SK-N-SH (cell line): ENCODE data around the gene ARMC3. TPM values are rescaled to one million over a fixed set of nuclear protein-coding genes. Genes with fewer than 3 reads are reported as not detected.

Experiments
- CTCF ChIA-PET: fragments of 300-600, 350-600 bp; formaldehyde crosslinking; extraction: SDS; loops from one replicate; lab custom pipeline; 2021; lab: Yijun Ruan, JAX
- POLR2A ChIA-PET: fragments of 350-600 bp; sonication (Branson Sonifier 250); formaldehyde crosslinking; extraction: SDS; loops from one replicate; lab custom pipeline; 2020; ENCODE audit warnings: antibody characterized with exemption, inconsistent platforms; lab: Yijun Ruan, JAX
- DNase-seq: peaks from one replicate; pipeline ENCODE4 v3.0.0; 2012
- H2AFZ ChIP-seq: fragments of 200-600 bp; sonication (generic); 2 replicates; pipeline ENCODE4 v1.8.1; 2016; ENCODE audit warnings: antibody characterized with exemption, mild to moderate bottlenecking, low read depth
- H3F3A ChIP-seq: fragments of 200-600 bp; sonication (generic); replicated peaks from 2 replicates; pipeline ENCODE3; 2016; ENCODE audit warnings: antibody characterized with exemption, mild to moderate bottlenecking; ENCODE audit not compliant: insufficient read depth
- H3K27ac ChIP-seq, 2 experiments: fragments of 200-500 bp in 1 of 2; fragments of 200-600 bp in 1 of 2; sonication (Bioruptor generic) in 1 of 2; sonication (generic), shearing (Covaris generic) in 1 of 2; 2 replicates each; pipeline versions ENCODE4 v1.5.1 to v1.6.1; 2014 to 2016; ENCODE audit warnings: low read depth in 2 of 2, inconsistent platforms in 1 of 2, low read length in 1 of 2, mild to moderate bottlenecking in 1 of 2, mixed read lengths in 1 of 2
- H3K27me3 ChIP-seq: fragments of 200-600 bp; sonication (generic), shearing (Covaris generic); 2 replicates; pipeline ENCODE4 v1.6.1; 2016; ENCODE audit warnings: mixed run types; ENCODE audit not compliant: insufficient read depth
- H3K36me3 ChIP-seq, 2 experiments: fragments of 200-500 bp in 1 of 2; fragments of 200-600 bp in 1 of 2; sonication (Bioruptor generic) in 1 of 2; sonication (generic) in 1 of 2; replicated peaks in 1 of 2; 2 replicates each; pipeline versions ENCODE3 to v1.5.1; 2014 to 2016; ENCODE audit warnings: low read length in 1 of 2, mild to moderate bottlenecking in 1 of 2; ENCODE audit not compliant: insufficient read depth in 2 of 2, control insufficient read depth in 1 of 2
- H3K4me1 ChIP-seq, 2 experiments: fragments of 200-500 bp in 1 of 2; fragments of 200-600 bp in 1 of 2; sonication (Bioruptor generic) in 1 of 2; sonication (generic), shearing (Covaris generic) in 1 of 2; 2 replicates each; pipeline versions ENCODE4 v1.5.1 to v1.6.1; 2014 to 2016; ENCODE audit warnings: low read depth in 1 of 2, low read length in 1 of 2, mixed run types in 1 of 2; ENCODE audit not compliant: insufficient read depth in 2 of 2, control insufficient read depth in 1 of 2
- H3K4me2 ChIP-seq: fragments of 200-600 bp; sonication (generic), shearing (Covaris generic); 2 replicates; pipeline ENCODE4 v1.6.1; 2017; ENCODE audit warnings: mixed run types
- H3K4me3 ChIP-seq, 2 experiments: fragments of 200-500 bp in 1 of 2; fragments of 200-600 bp in 1 of 2; sonication (Bioruptor generic) in 1 of 2; sonication (generic), shearing (Covaris generic) in 1 of 2; 2 replicates each; pipeline versions ENCODE4 v1.5.1 to v1.8.1; 2014 to 2016; ENCODE audit warnings: low read depth in 2 of 2, inconsistent platforms in 1 of 2, low read length in 1 of 2, mild to moderate bottlenecking in 1 of 2, mixed read lengths in 1 of 2, moderate library complexity in 1 of 2
- H3K79me2 ChIP-seq: fragments of 200-600 bp; sonication (generic); 2 replicates; pipeline ENCODE4 v1.8.1; 2017; ENCODE audit warnings: mild to moderate bottlenecking; ENCODE audit not compliant: insufficient read depth
- H3K9ac ChIP-seq: fragments of 200-600 bp; sonication (generic); 2 replicates; pipeline ENCODE4 v1.6.1; 2017; ENCODE audit warnings: mixed run types
- H3K9me2 ChIP-seq: fragments of 200-600 bp; sonication (generic); 2 replicates; pipeline ENCODE4 v1.6.1; 2017; ENCODE audit warnings: mixed run types
- H3K9me3 ChIP-seq: fragments of 200-600 bp; sonication (generic); 2 replicates; pipeline ENCODE4 v1.6.1; 2017; ENCODE audit warnings: mixed run types, mild to moderate bottlenecking, moderate library complexity
- H4K20me1 ChIP-seq: fragments of 200-600 bp; sonication (generic); 2 replicates; pipeline ENCODE4 v1.6.1; 2017; ENCODE audit warnings: mild to moderate bottlenecking, mixed run types; ENCODE audit not compliant: insufficient read depth
- ELF1 ChIP-seq: IDR thresholded peaks from 2 replicates; pipeline ENCODE4 v1.4.0; 2012
- EP300 ChIP-seq, 2 experiments: IDR thresholded peaks; 2 replicates each; pipeline versions ENCODE4 v1.4.0 to v1.6.1; 2012; ENCODE audit warnings: borderline replicate concordance in 1 of 2, low read depth in 1 of 2, low read length in 1 of 2
- EZH2phosphoT487 ChIP-seq: fragments of 200-600 bp; sonication (generic); IDR thresholded peaks from 2 replicates; pipeline ENCODE4 v1.6.1; 2017; ENCODE audit warnings: low read depth, mixed run types, mild to moderate bottlenecking, antibody characterized with exemption, moderate library complexity, borderline replicate concordance
- FOSL2 ChIP-seq: IDR thresholded peaks from 2 replicates; pipeline ENCODE4 v1.4.0; 2012; ENCODE audit warnings: low read depth, mild to moderate bottlenecking, moderate library complexity, borderline replicate concordance
- FOXJ3 ChIP-seq: sonication (generic); formaldehyde crosslinking; IDR thresholded peaks from 2 replicates; pipeline ENCODE4 v1.5.1; 2020; ENCODE audit warnings: mild to moderate bottlenecking, missing genetic modification reagents
- IRF3 ChIP-seq: fragments of 150-350 bp; IDR thresholded peaks from 2 replicates; pipeline ENCODE4 v1.6.1; 2016; ENCODE audit warnings: mild to moderate bottlenecking, low read depth, low read length
- JUND ChIP-seq: IDR thresholded peaks from 2 replicates; pipeline ENCODE4 v1.4.0; 2012
- MXI1 ChIP-seq: IDR thresholded peaks from 2 replicates; pipeline ENCODE4 v1.6.1; 2012; ENCODE audit warnings: mild to moderate bottlenecking, low read depth, low read length, improper control_type of control experiment
- NFIC ChIP-seq: IDR thresholded peaks from 2 replicates; pipeline ENCODE4 v1.4.0; 2012; ENCODE audit warnings: borderline replicate concordance
- POLR2AphosphoS5 ChIP-seq: IDR thresholded peaks from 2 replicates; pipeline ENCODE4 v1.6.1; 2012; ENCODE audit warnings: low read depth, low read length
- RAD21 ChIP-seq: IDR thresholded peaks from 2 replicates; pipeline ENCODE4 v1.6.1; 2012; ENCODE audit warnings: mild to moderate bottlenecking, low read length
- RCOR1 ChIP-seq: fragments of 150-350 bp; IDR thresholded peaks from 2 replicates; pipeline ENCODE4 v1.6.1; 2017; ENCODE audit warnings: antibody characterized with exemption, low read length
- SMC3 ChIP-seq: IDR thresholded peaks from 2 replicates; pipeline ENCODE4 v1.6.1; 2012; ENCODE audit warnings: low read depth, low read length, improper control_type of control experiment
- TCF12 ChIP-seq: IDR thresholded peaks from 2 replicates; pipeline ENCODE4 v1.4.0; 2012
- TEAD4 ChIP-seq: IDR thresholded peaks from 2 replicates; pipeline ENCODE4 v1.4.0; 2012; ENCODE audit warnings: mild to moderate bottlenecking, borderline replicate concordance; ENCODE audit not compliant: insufficient read depth
- USF2 ChIP-seq: fragments of 150-350 bp; IDR thresholded peaks from 2 replicates; pipeline ENCODE4 v1.6.1; 2017; ENCODE audit warnings: antibody characterized with exemption, low read length, low read depth, borderline replicate concordance
- ZBTB33 ChIP-seq: IDR thresholded peaks from 2 replicates; pipeline ENCODE4 v1.4.0; 2012; ENCODE audit warnings: low read depth, borderline replicate concordance
- WGBS: methylation state at CpG from one replicate; pipeline ENCODE4 v1.1.6; 2017; ENCODE audit warnings: low lambda C conversion rate; 5-methylcytosine and 5-hydroxymethylcytosine counted together
- polyA plus RNA-seq, 3 experiments: library from polyadenylated mRNA; depleted of rRNA; stranded (reverse); fragments of >200 nt; gene quantifications; 2 replicates each; pipeline ENCODE4 v1.2.3, GENCODE V29; 2012
- TF ChIP-seq, protein P1 (sequence below): IDR thresholded peaks from 2 replicates; pipeline ENCODE4; 2012
- TF ChIP-seq, protein P2 (sequence below): IDR thresholded peaks from 2 replicates; pipeline ENCODE4 v1.4.0; 2012; ENCODE audit warnings: low read depth

The ARMC3 gene
- polyA plus RNA-seq, 1 of the 3 experiments (the other 2 are of a cell fraction), result not detected

DNA sequence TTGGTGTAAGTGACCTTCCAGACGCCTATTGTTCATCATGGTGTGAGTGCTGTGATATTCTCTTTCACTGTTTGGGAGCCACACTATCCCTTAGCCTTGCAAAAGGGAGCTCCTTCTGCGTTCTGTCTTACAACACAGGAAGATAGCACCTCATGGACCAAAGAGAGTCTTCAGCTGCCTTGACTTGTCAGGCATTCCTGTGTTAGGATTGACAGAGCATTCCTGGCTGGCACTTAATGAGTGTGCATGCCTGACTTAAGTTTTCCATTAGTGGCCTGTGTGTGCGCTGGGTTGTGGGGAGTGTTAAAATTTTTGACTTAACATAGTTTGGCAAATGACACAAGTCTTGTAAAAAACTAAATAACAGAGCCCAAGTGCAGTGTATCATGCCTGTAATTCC, 145.7 kb downstream of the ARMC3 start:
- Histone ChIP-seq H3K4me1 (no peaks in the 10 kb centered on the region), H3K79me2 (no peaks in the 10 kb centered on the region), H3K9me2 (no peaks in the 10 kb centered on the region), H2AFZ (no peak overlapping the region), H3F3A (no peaks in the 10 kb centered on the region), H3K4me3 (no peak overlapping the region), H3K9ac (no peak overlapping the region), H3K9me3 (no peaks in the 10 kb centered on the region), H4K20me1 (no peaks in the 10 kb centered on the region), H3K27ac (no peak overlapping the region), H3K36me3 (no peaks in the 10 kb centered on the region), H3K4me2 (no peak overlapping the region), H3K27me3 (no peaks in the 10 kb centered on the region)
- ChIA-PET POLR2A (no interaction called here), CTCF (interaction anchor here (0.9 to 1.3 kb wide), 2 partner anchors 12 to 619 kb away, joined by 3 read pairs; no protein-coding TSS in a partner anchor)
- TF ChIP-seq, protein P1, sequence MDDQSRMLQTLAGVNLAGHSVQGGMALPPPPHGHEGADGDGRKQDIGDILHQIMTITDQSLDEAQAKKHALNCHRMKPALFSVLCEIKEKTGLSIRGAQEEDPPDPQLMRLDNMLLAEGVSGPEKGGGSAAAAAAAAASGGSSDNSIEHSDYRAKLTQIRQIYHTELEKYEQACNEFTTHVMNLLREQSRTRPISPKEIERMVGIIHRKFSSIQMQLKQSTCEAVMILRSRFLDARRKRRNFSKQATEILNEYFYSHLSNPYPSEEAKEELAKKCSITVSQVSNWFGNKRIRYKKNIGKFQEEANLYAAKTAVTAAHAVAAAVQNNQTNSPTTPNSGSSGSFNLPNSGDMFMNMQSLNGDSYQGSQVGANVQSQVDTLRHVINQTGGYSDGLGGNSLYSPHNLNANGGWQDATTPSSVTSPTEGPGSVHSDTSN, result no peak
- no peak for TF ChIP-seq TEAD4
- no peak for TF ChIP-seq USF2
- no peak for TF ChIP-seq ZBTB33
- TF ChIP-seq, protein P2, sequence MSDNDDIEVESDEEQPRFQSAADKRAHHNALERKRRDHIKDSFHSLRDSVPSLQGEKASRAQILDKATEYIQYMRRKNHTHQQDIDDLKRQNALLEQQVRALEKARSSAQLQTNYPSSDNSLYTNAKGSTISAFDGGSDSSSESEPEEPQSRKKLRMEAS, result no peak
- TF ChIP-seq EP300 (IDR thresholded peaks at IDR 0.05; ENCODE audit: borderline replicate concordance in 1 of 2, low read depth in 1 of 2, low read length in 1 of 2), result no peak
- TF ChIP-seq MXI1, result no peak
- no peak for TF ChIP-seq FOXJ3 (CRISPR knock-in tag)
- TF ChIP-seq FOSL2, result no peak
- TF ChIP-seq SMC3, result no peak
- no peak for TF ChIP-seq JUND
- TF ChIP-seq POLR2AphosphoS5, result no peak
- TF ChIP-seq ELF1, result no peak
- no peak for TF ChIP-seq TCF12
- no peak for TF ChIP-seq NFIC
- no peak for TF ChIP-seq RCOR1
- no peak for TF ChIP-seq EZH2phosphoT487
- TF ChIP-seq RAD21, result no peak
- TF ChIP-seq IRF3, result no peak
- DNase-seq, result no peak
- 58% methylated on average over 3 of the region's 3 CpGs for WGBS
